ENCODE results near the gene FHAD1.

The FHAD1 gene

DNA sequence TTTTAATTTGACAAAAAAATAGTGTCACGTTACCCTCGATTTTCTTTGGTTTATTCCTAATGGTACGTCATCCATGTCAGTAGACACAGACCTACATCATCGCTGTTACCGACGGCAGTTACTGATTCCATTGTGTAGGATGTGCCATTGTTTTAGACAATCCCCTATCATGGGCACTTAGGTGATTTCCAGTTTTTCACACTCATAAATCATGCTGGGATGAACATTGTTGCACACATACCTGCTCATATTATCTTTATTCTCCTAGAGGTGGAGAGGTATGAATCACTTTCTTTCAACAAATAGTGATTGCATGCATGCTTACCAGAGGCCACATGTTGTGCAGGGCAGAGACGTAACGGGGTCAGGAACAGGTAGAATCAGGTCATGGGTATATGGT lies 83.0 kb downstream of the FHAD1 start:
- Histone ChIP-seq H2AK5ac (ENCODE audit: low read length, severe bottlenecking) (no peak overlapping the region), H4K8ac (ENCODE audit: low read length) (no peak overlapping the region), H3K9me3 (ENCODE audit: control insufficient read depth, low read length) (no peaks in the 10 kb centered on the region), H2AFZ (ENCODE audit: low read depth, low read length) (no peak overlapping the region), H3K27me3 (ENCODE audit: control insufficient read depth in 1 of 2, insufficient read depth in 1 of 2, low read length in 2 of 2) (peaks cover 0 to 29% of the 10 kb centered on the region in 2 experiments), H3K4me1 (ENCODE audit: control insufficient read depth, insufficient read depth, low read depth, low read length) (peaks cover 11% of the 10 kb centered on the region), H3K4me2 (ENCODE audit: low read length, poor library complexity, severe bottlenecking) (no peak overlapping the region), H4K91ac (ENCODE audit: low read length) (no peak overlapping the region), H3K9ac (ENCODE audit: low read length) (no peak overlapping the region), H2BK120ac (ENCODE audit: low read depth, low read length) (no peak overlapping the region), H3K4me3 (ENCODE audit: insufficient read depth in 1 of 2, low read depth in 1 of 2, low read length in 2 of 2) (no peak overlapping the region), H3K18ac (ENCODE audit: low read depth in 1 of 2, low read length in 2 of 2) (no peak overlapping the region), H3K14ac (ENCODE audit: low read length in 2 of 2) (no peak overlapping the region), H3K4ac (ENCODE audit: low read depth in 1 of 2, low read length in 2 of 2) (no peak overlapping the region), H3K79me1 (replicated peaks; ENCODE audit: low read length, poor library complexity, severe bottlenecking) (no peaks in the 10 kb centered on the region), H2BK15ac (ENCODE audit: low read depth, poor library complexity, severe bottlenecking) (no peak overlapping the region), H3K23ac (ENCODE audit: low read length in 2 of 2) (no peak overlapping the region), H3K36me3 (ENCODE audit: control insufficient read depth in 1 of 2, insufficient read depth in 2 of 2, low read depth in 1 of 2, low read length in 2 of 2) (no peaks in the 10 kb centered on the region), H3K27ac (ENCODE audit: low read length, poor library complexity, severe bottlenecking) (no peak overlapping the region), H2BK5ac (ENCODE audit: low read depth, low read length, poor library complexity, severe bottlenecking) (no peak overlapping the region), H2BK12ac (ENCODE audit: low read length in 2 of 2) (no peak overlapping the region)
- DNase-seq = no peak
- 95% methylated on average over 6 of the region's 8 CpGs for WGBS

DNA sequence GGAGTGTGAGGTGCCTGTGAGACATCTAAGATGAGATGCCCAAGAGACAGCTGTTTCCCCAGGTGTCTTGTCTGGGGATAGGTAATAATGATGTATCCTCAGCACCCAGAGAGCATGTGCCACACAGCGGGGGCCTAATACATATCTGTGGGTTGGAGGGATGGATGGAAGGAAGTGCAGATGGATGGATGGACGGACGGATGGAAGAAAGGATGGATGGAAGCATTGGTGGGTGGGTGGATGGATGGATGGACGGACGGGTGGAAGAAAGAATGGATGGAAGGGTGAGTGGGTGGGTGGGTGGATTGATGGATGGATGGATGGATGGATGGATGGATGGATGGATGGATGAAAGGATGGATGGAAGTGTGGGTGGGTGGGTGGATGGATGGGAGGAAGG lies 84.2 kb downstream of the FHAD1 start:
- no peak overlapping the region for H2BK12ac ChIP-seq (ENCODE audit: low read length in 2 of 2)
- no peak overlapping the region for H2AFZ ChIP-seq (ENCODE audit: low read depth, low read length)
- peaks cover 0 to 18% of the 10 kb centered on the region in 2 experiments for H3K27me3 ChIP-seq (ENCODE audit: control insufficient read depth in 1 of 2, insufficient read depth in 1 of 2, low read length in 2 of 2)
- DNase-seq = no peak
- no peak overlapping the region for H3K27ac ChIP-seq (ENCODE audit: low read length, poor library complexity, severe bottlenecking)
- no peak overlapping the region for H2AK5ac ChIP-seq (ENCODE audit: low read length, severe bottlenecking)
- H3K79me1 ChIP-seq (replicated peaks; ENCODE audit: low read length, poor library complexity, severe bottlenecking) = no peaks in the 10 kb centered on the region
- H3K4me3 ChIP-seq (ENCODE audit: insufficient read depth in 1 of 2, low read depth in 1 of 2, low read length in 2 of 2) = no peak overlapping the region
- WGBS = 96% methylated on average over 5 of the region's 5 CpGs
- H3K4me2 ChIP-seq (ENCODE audit: low read length, poor library complexity, severe bottlenecking) = no peak overlapping the region
- no peak overlapping the region for H3K9ac ChIP-seq (ENCODE audit: low read length)
- H3K23ac ChIP-seq (ENCODE audit: low read length in 2 of 2) = no peak overlapping the region
- no peak overlapping the region for H4K91ac ChIP-seq (ENCODE audit: low read length)
- no peak overlapping the region for H2BK15ac ChIP-seq (ENCODE audit: low read depth, poor library complexity, severe bottlenecking)
- H4K8ac ChIP-seq (ENCODE audit: low read length) = no peak overlapping the region
- H2BK120ac ChIP-seq (ENCODE audit: low read depth, low read length) = no peak overlapping the region
- no peak overlapping the region for H3K4ac ChIP-seq (ENCODE audit: low read depth in 1 of 2, low read length in 2 of 2)
- peaks cover 9% of the 10 kb centered on the region for H3K4me1 ChIP-seq (ENCODE audit: control insufficient read depth, insufficient read depth, low read depth, low read length)
- no peak overlapping the region for H3K18ac ChIP-seq (ENCODE audit: low read depth in 1 of 2, low read length in 2 of 2)
- H2BK5ac ChIP-seq (ENCODE audit: low read depth, low read length, poor library complexity, severe bottlenecking) = no peak overlapping the region
- no peaks in the 10 kb centered on the region for H3K36me3 ChIP-seq (ENCODE audit: control insufficient read depth in 1 of 2, insufficient read depth in 2 of 2, low read depth in 1 of 2, low read length in 2 of 2)
- H3K9me3 ChIP-seq (ENCODE audit: control insufficient read depth, low read length) = no peaks in the 10 kb centered on the region
- H3K14ac ChIP-seq (ENCODE audit: low read length in 2 of 2) = no peak overlapping the region

DNA sequence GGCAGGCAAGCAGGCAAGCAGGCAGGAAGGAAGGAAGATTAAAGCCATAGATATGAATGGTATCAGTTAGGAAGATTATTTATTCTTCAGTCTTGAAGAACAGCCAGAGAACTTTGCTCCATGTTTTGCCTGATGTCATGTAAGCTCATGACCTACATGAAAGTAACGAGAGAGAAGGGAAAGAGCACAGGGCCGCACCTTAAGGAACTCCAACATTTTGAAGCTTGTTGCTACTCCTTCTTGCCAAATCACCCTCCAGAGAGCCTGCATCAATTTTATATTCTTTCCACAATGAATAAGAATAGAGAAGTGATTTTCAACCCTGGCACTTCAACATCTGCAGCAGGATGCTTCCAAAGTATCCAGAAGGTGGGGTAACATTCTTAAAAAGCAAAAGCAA lies 84.7 kb downstream of the FHAD1 start:
- H3K18ac ChIP-seq (ENCODE audit: low read depth in 1 of 2, low read length in 2 of 2) = no peak overlapping the region
- H3K36me3 ChIP-seq (ENCODE audit: control insufficient read depth in 1 of 2, insufficient read depth in 2 of 2, low read depth in 1 of 2, low read length in 2 of 2) = no peaks in the 10 kb centered on the region
- no peaks in the 10 kb centered on the region for H3K9me3 ChIP-seq (ENCODE audit: control insufficient read depth, low read length)
- no peak overlapping the region for H3K9ac ChIP-seq (ENCODE audit: low read length)
- H3K79me1 ChIP-seq (replicated peaks; ENCODE audit: low read length, poor library complexity, severe bottlenecking) = no peaks in the 10 kb centered on the region
- no peak overlapping the region for H2BK120ac ChIP-seq (ENCODE audit: low read depth, low read length)
- DNase-seq = no peak
- no peak overlapping the region for H3K4me2 ChIP-seq (ENCODE audit: low read length, poor library complexity, severe bottlenecking)
- H3K27me3 ChIP-seq (ENCODE audit: control insufficient read depth in 1 of 2, insufficient read depth in 1 of 2, low read length in 2 of 2) = peaks cover 0 to 18% of the 10 kb centered on the region in 2 experiments
- H2AFZ ChIP-seq (ENCODE audit: low read depth, low read length) = no peak overlapping the region
- no peak overlapping the region for H3K23ac ChIP-seq (ENCODE audit: low read length in 2 of 2)
- H2AK5ac ChIP-seq (ENCODE audit: low read length, severe bottlenecking) = no peak overlapping the region
- WGBS = 100% methylated on average over 1 of the region's 2 CpGs
- H4K91ac ChIP-seq (ENCODE audit: low read length) = no peak overlapping the region
- H3K4ac ChIP-seq (ENCODE audit: low read depth in 1 of 2, low read length in 2 of 2) = no peak overlapping the region
- no peak overlapping the region for H2BK5ac ChIP-seq (ENCODE audit: low read depth, low read length, poor library complexity, severe bottlenecking)
- no peak overlapping the region for H4K8ac ChIP-seq (ENCODE audit: low read length)
- H2BK12ac ChIP-seq (ENCODE audit: low read length in 2 of 2) = no peak overlapping the region
- no peak overlapping the region for H3K27ac ChIP-seq (ENCODE audit: low read length, poor library complexity, severe bottlenecking)
- peaks cover 9% of the 10 kb centered on the region for H3K4me1 ChIP-seq (ENCODE audit: control insufficient read depth, insufficient read depth, low read depth, low read length)
- H3K4me3 ChIP-seq (ENCODE audit: insufficient read depth in 1 of 2, low read depth in 1 of 2, low read length in 2 of 2) = no peak overlapping the region
- H3K14ac ChIP-seq (ENCODE audit: low read length in 2 of 2) = no peak overlapping the region
- no peak overlapping the region for H2BK15ac ChIP-seq (ENCODE audit: low read depth, poor library complexity, severe bottlenecking)

DNA sequence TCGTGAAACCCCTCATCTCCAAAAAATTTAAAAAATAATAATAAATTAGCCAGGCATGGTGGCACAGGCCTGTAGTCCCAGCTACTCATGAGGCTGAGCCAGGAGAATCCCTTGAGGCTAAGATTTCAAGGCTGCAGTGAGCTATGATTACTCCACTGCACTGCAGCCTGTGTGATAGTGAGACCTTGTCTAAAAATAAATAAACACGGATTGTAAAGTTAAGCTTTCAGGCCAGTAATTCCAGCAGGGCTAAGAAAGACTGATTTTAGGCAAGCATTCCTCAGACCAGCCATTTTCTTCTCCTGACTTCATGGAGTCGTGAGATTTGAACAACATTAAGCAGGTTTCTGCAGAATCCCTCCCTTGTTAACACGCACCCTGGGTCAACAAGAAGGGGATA lies 85.5 kb downstream of the FHAD1 start:
- no peak overlapping the region for H3K14ac ChIP-seq (ENCODE audit: low read length in 2 of 2)

More for the DNA sequence above, 85.5 kb downstream of the FHAD1 start:
- Histone ChIP-seq H2AFZ (ENCODE audit: low read depth, low read length) (no peak overlapping the region), H3K4me3 (ENCODE audit: insufficient read depth in 1 of 2, low read depth in 1 of 2, low read length in 2 of 2) (no peak overlapping the region), H4K8ac (ENCODE audit: low read length) (no peak overlapping the region), H2BK12ac (ENCODE audit: low read length in 2 of 2) (no peak overlapping the region), H4K91ac (ENCODE audit: low read length) (no peak overlapping the region), H3K36me3 (ENCODE audit: control insufficient read depth in 1 of 2, insufficient read depth in 2 of 2, low read depth in 1 of 2, low read length in 2 of 2) (no peaks in the 10 kb centered on the region), H2BK120ac (ENCODE audit: low read depth, low read length) (no peak overlapping the region), H3K9ac (ENCODE audit: low read length) (no peak overlapping the region), H2BK15ac (ENCODE audit: low read depth, poor library complexity, severe bottlenecking) (no peak overlapping the region), H3K79me1 (replicated peaks; ENCODE audit: low read length, poor library complexity, severe bottlenecking) (no peaks in the 10 kb centered on the region), H3K4me2 (ENCODE audit: low read length, poor library complexity, severe bottlenecking) (no peak overlapping the region), H3K23ac (ENCODE audit: low read length in 2 of 2) (no peak overlapping the region), H3K27ac (ENCODE audit: low read length, poor library complexity, severe bottlenecking) (no peak overlapping the region), H3K27me3 (ENCODE audit: control insufficient read depth in 1 of 2, insufficient read depth in 1 of 2, low read length in 2 of 2) (peaks cover 0 to 18% of the 10 kb centered on the region in 2 experiments), H3K18ac (ENCODE audit: low read depth in 1 of 2, low read length in 2 of 2) (no peak overlapping the region), H3K4ac (ENCODE audit: low read depth in 1 of 2, low read length in 2 of 2) (no peak overlapping the region), H3K9me3 (ENCODE audit: control insufficient read depth, low read length) (no peaks in the 10 kb centered on the region), H2BK5ac (ENCODE audit: low read depth, low read length, poor library complexity, severe bottlenecking) (no peak overlapping the region), H2AK5ac (ENCODE audit: low read length, severe bottlenecking) (no peak overlapping the region), H3K4me1 (ENCODE audit: control insufficient read depth, insufficient read depth, low read depth, low read length) (peaks cover 12% of the 10 kb centered on the region)
- 92% methylated on average over 4 of the region's 4 CpGs for WGBS
- peak; percentile 29 for DNase-seq

Data from mesenchymal stem cell (in vitro differentiated cells and primary cell).